GM20431 (cell line): ENCODE measurements around the gene PTPRK.

Experiments
- in situ Hi-C: fragments of 300-500 bp; cut with MseI, MboI; formaldehyde crosslinking; loops from one replicate; pipeline ENCODE4 v1.15.0; 2020; ENCODE audit warnings: low sequenced_read_pairs; ENCODE audit not compliant: unreplicated experiment

The PTPRK gene

GRCh38 chr6:128271011-128271410 is 249.4 kb downstream of the PTPRK start:
- in situ Hi-C loops, result no loop called here

GRCh38 chr6:128266946-128267345 is 253.5 kb downstream of the PTPRK start:
- in situ Hi-C loops, result no loop called here

GRCh38 chr6:128265706-128266105 is 254.7 kb downstream of the PTPRK start:
- in situ Hi-C loops, result no loop called here

GRCh38 chr6:128259730-128260685 is 260.4 kb downstream of the PTPRK start:
- in situ Hi-C loops, result no loop called here

GRCh38 chr6:128259029-128259724 is 261.2 kb downstream of the PTPRK start:
- in situ Hi-C loops, result no loop called here

- in situ Hi-C loops, result no loop called here
Observed at GRCh38 chr6:128256095-128256494, 264.3 kb downstream of the PTPRK start.

- in situ Hi-C loops, result no loop called here
Observed at GRCh38 chr6:128252341-128253176, 267.8 kb downstream of the PTPRK start.

- in situ Hi-C loops, result no loop called here
Observed at GRCh38 chr6:128251445-128252340, 268.7 kb downstream of the PTPRK start.

GRCh38 chr6:128250370-128251070 is 269.9 kb downstream of the PTPRK start:
- in situ Hi-C loops, result no loop called here

GRCh38 chr6:128249429-128249828 is 271.0 kb downstream of the PTPRK start:
- in situ Hi-C loops, result no loop called here

- in situ Hi-C loops, result no loop called here
Observed at GRCh38 chr6:128246472-128247260, 273.7 kb downstream of the PTPRK start.

GRCh38 chr6:128244751-128245405 is 275.5 kb downstream of the PTPRK start:
- in situ Hi-C loops, result no loop called here

GRCh38 chr6:128242765-128243403 is 277.5 kb downstream of the PTPRK start:
- in situ Hi-C loops, result no loop called here

GRCh38 chr6:128241216-128241615 is 279.2 kb downstream of the PTPRK start:
- in situ Hi-C loops, result no loop called here

- in situ Hi-C loops, result no loop called here
Observed at GRCh38 chr6:128240024-128240428, 280.4 kb downstream of the PTPRK start.

- in situ Hi-C loops, result no loop called here
Observed at GRCh38 chr6:128239146-128239545, 281.3 kb downstream of the PTPRK start.

GRCh38 chr6:128238225-128238624 is 282.2 kb downstream of the PTPRK start:
- in situ Hi-C loops, result no loop called here
